ENCODE data around the gene OIP5. TPM values are rescaled to one million over a fixed set of nuclear protein-coding genes. Genes with fewer than 3 reads are reported as not detected.
"Not testable (repeated sequence)": the region's sequence is repeated elsewhere in the genome, so short reads cannot be mapped to it uniquely, and the experiment has no call there.

Gene OIP5
- total and polyA plus RNA-seq, 2 donors (not counting 3 experiments of a cell fraction or from before 2014, with no cell fraction given), result 11.4 to 11.8 TPM

DNA sequence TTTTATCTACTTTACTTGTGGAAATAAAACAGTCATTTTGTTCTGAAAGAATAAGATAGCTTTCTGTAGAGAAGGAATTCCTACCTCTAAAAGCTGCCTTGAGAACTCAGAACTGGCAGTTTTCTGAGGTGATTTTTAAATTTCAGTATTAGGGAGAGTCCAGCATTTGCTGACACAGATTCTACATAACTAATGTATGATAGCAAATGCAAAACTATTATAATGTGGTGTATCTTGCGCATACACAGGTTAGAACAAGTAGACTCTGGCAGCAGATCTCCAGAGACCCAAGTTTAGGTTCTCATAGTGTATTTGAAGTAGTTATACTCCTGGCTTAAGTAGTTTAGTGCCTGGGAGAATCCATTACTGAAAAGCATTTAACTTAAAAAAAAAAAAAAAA, 30.8 kb downstream of the OIP5 start:
- Histone ChIP-seq H3K4me2 (ENCODE audit: insufficient read depth, low read length) (no peak overlapping the region), H3K9me3 (replicated peaks; ENCODE audit: control insufficient read depth, insufficient read depth, low read length) (no peaks in the 10 kb centered on the region), H3K4me3 (replicated peaks in 1 of 3; ENCODE audit: insufficient read depth in 1 of 3, low read depth in 1 of 3, low read length in 3 of 3) (no peak overlapping the region), H3K27me3 (ENCODE audit: control insufficient read depth in 2 of 2, insufficient read depth in 2 of 2, low read length in 2 of 2) (no peaks in the 10 kb centered on the region), H4K20me1 (replicated peaks; ENCODE audit: control insufficient read depth, extremely low read depth, insufficient read depth, low read length) (no peaks in the 10 kb centered on the region), H3K27ac (ENCODE audit: insufficient read depth, low read depth, low read length) (no peak overlapping the region), H3K36me3 (ENCODE audit: control insufficient read depth in 2 of 2, extremely low read depth in 1 of 2, insufficient read depth in 2 of 2, low read length in 2 of 2) (no peaks in the 10 kb centered on the region), H3K79me2 (ENCODE audit: control insufficient read depth, insufficient read depth, low read length) (no peaks in the 10 kb centered on the region), H2AFZ (ENCODE audit: low read depth, low read length) (no peak overlapping the region), H3K9ac (replicated peaks; ENCODE audit: extremely low read depth, insufficient read depth, low read length) (no peak overlapping the region), H3K9me1 (replicated peaks; ENCODE audit: control insufficient read depth, extremely low read depth, insufficient read depth, low read length) (no peaks in the 10 kb centered on the region), H3K4me1 (ENCODE audit: control insufficient read depth, extremely low read depth, insufficient read depth, low read length) (no peaks in the 10 kb centered on the region)
- no TSS peak for BruUV-seq (replicated peaks)
- CTCF ChIA-PET, result interaction anchor here (1.1 kb wide), 1 partner anchor 9 kb away, joined by 7 read pairs; no protein-coding TSS in a partner anchor
- no peak for TF ChIP-seq FOS (IDR thresholded peaks at IDR 0.05; ENCODE audit: borderline replicate concordance, insufficient read depth, low read length)
- TF ChIP-seq JUN (IDR thresholded peaks at IDR 0.05; ENCODE audit: borderline replicate concordance, insufficient read depth, insufficient read length, low read depth), result no peak
- no peak for TF ChIP-seq POLR2A (IDR thresholded peaks at IDR 0.05; ENCODE audit: low read depth, low read length)
- TF ChIP-seq POLR2AphosphoS5 (IDR thresholded peaks at IDR 0.05; ENCODE audit: insufficient read depth, low read depth, low read length), result no peak
- TF ChIP-seq, protein P1, sequence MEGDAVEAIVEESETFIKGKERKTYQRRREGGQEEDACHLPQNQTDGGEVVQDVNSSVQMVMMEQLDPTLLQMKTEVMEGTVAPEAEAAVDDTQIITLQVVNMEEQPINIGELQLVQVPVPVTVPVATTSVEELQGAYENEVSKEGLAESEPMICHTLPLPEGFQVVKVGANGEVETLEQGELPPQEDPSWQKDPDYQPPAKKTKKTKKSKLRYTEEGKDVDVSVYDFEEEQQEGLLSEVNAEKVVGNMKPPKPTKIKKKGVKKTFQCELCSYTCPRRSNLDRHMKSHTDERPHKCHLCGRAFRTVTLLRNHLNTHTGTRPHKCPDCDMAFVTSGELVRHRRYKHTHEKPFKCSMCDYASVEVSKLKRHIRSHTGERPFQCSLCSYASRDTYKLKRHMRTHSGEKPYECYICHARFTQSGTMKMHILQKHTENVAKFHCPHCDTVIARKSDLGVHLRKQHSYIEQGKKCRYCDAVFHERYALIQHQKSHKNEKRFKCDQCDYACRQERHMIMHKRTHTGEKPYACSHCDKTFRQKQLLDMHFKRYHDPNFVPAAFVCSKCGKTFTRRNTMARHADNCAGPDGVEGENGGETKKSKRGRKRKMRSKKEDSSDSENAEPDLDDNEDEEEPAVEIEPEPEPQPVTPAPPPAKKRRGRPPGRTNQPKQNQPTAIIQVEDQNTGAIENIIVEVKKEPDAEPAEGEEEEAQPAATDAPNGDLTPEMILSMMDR (IDR thresholded peaks at IDR 0.05; ENCODE audit: extremely low read depth in 1 of 2, insufficient read depth in 1 of 2, low read depth in 1 of 2, low read length in 2 of 2), result no peak
- no peak for TF ChIP-seq MYC (IDR thresholded peaks at IDR 0.05; ENCODE audit: low read depth, low read length)
- TF ChIP-seq EZH2 (IDR thresholded peaks at IDR 0.05; ENCODE audit: borderline replicate concordance, low read depth, low read length, severe bottlenecking), result no peak
- no peak for TF ChIP-seq GATA2 (IDR thresholded peaks at IDR 0.05; ENCODE audit: insufficient read depth, insufficient read length, low read depth, low read length)
- TF ChIP-seq, protein P2, sequence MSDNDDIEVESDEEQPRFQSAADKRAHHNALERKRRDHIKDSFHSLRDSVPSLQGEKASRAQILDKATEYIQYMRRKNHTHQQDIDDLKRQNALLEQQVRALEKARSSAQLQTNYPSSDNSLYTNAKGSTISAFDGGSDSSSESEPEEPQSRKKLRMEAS (IDR thresholded peaks at IDR 0.05; ENCODE audit: insufficient read depth, insufficient read length), result no peak
- no peak for FAIRE-seq
- DNase-seq (ENCODE audit: low read depth, low spot score), result no peak
- intact Hi-C loops (cut with micrococcal nuclease) (no loop called here), dilution Hi-C loops (cut with MboI; ENCODE audit: extremely low pct_ligation_motif_present, low sequenced_read_pairs) (no loop called here)
- POLR2A ChIA-PET, result no interaction called here

DNA sequence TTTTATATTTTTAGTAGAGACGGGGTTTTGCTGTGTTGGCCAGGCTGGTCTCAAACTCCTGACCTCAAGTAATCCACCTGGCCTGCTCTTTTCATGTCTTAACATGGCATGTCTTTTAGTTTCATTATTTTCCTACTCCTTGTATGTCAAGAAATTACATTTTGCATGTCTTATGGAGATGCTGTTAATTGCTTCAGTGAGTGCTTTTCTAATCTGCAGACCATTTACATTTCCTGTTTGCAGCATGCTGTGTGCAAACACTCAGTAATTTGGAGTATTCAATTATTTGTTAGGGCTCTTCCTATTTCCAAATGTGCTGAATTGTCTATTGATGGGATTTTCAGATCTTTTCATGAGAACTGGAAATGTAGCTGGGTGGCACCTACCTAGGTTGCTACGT, 31.3 kb downstream of the OIP5 start:
- DNase-seq (ENCODE audit: low read depth, low spot score); FAIRE-seq; H3K4me2 ChIP-seq (ENCODE audit: insufficient read depth, low read length); BruUV-seq (replicated peaks); H4K20me1 ChIP-seq (replicated peaks; ENCODE audit: control insufficient read depth, extremely low read depth, insufficient read depth, low read length); H3K27ac ChIP-seq (ENCODE audit: insufficient read depth, low read depth, low read length); H3K9ac ChIP-seq (replicated peaks; ENCODE audit: extremely low read depth, insufficient read depth, low read length); H3K9me3 ChIP-seq (replicated peaks; ENCODE audit: control insufficient read depth, insufficient read depth, low read length); POLR2A ChIA-PET; H3K9me1 ChIP-seq (replicated peaks; ENCODE audit: control insufficient read depth, extremely low read depth, insufficient read depth, low read length); H2AFZ ChIP-seq (ENCODE audit: low read depth, low read length); dilution Hi-C loops (cut with MboI; ENCODE audit: extremely low pct_ligation_motif_present, low sequenced_read_pairs); H3K4me1 ChIP-seq (ENCODE audit: control insufficient read depth, extremely low read depth, insufficient read depth, low read length); H3K4me3 ChIP-seq (replicated peaks in 1 of 3; ENCODE audit: insufficient read depth in 1 of 3, low read depth in 1 of 3, low read length in 3 of 3); intact Hi-C loops (cut with micrococcal nuclease); H3K36me3 ChIP-seq (ENCODE audit: control insufficient read depth in 2 of 2, extremely low read depth in 1 of 2, insufficient read depth in 2 of 2, low read length in 2 of 2); H3K27me3 ChIP-seq (ENCODE audit: control insufficient read depth in 2 of 2, insufficient read depth in 2 of 2, low read length in 2 of 2); H3K79me2 ChIP-seq (ENCODE audit: control insufficient read depth, insufficient read depth, low read length): not testable (repeated sequence)
- CTCF ChIA-PET, result interaction anchor here (1.1 kb wide), 1 partner anchor 9 kb away, joined by 7 read pairs; no protein-coding TSS in a partner anchor

Data from endothelial cell of umbilical vein (primary cell).